Forelimb muscle (tissue), 1 donor: Measurements from ENCODE around the gene POLR1C. TPM values are rescaled to one million over a fixed set of nuclear protein-coding genes. Genes with fewer than 3 reads are reported as not detected.
"Not testable (repeated sequence)": the region's sequence is repeated elsewhere in the genome, so short reads cannot be mapped to it uniquely, and the experiment has no call there.

Experiments used
- DNase-seq: peaks from one replicate; pipeline ENCODE4 v3.0.0-alpha.2; 2013; ENCODE audit warnings: low read depth
- polyA plus RNA-seq: library from polyadenylated mRNA; unstranded; fragments of 120-200 nt; gene quantifications from one replicate; pipeline ENCODE4 v1.2.1, GENCODE V29; 2013; ENCODE audit not compliant: insufficient read length

The POLR1C gene
- 14.3 TPM for polyA plus RNA-seq

DNA sequence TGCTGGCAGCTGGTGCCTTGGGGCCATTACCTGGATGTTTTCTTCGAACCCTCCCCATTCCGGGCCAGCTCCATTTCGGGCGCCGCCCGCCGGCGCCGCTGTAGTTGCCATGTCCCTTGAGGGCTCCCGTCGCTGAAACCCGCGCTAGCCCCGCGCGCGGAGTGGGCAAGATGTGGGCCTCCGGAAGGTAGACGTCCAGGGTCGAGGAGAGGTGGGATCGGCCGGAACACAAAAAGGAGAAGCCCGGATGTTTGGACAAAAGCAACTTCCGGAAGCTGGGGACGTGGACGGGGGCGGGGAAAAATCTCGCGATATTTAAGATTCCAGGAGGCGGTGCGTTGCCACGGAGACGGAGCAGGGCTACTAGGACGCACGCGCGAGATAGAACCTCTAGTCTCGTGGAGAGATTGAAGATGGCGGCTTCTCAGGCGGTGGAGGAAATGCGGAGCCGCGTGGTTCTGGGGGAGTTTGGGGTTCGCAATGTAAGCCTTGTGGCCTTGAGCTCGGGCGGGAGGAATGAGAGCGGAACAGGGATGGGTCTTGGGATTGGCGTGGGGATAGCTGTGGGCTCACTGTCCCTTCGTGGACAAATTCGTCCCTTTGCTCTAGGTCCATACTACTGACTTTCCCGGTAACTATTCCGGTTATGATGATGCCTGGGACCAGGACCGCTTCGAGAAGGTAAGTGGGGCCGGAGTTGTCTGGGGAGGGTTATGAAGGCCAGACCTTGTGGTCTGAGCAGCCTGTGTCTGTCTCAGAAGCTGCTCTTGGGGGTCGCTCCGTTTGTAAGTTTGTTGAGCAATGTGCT lies at the start of gene POLR1C, which contains the start of gene YIPF3:
Gene POLR1C (plus strand): TSS at position 393 of the 808 bp plus-strand sequence. CDS start 21 bp downstream, at position 414.
Gene YIPF3 (minus strand): TSS at position 230 of the 808 bp plus-strand sequence. CDS start 119 bp downstream, at position 111.
- DNase-seq, result peak; percentile 96

GRCh38 chr6:43467265-43467664 lies 49.6 kb upstream of the POLR1C start:
- DNase-seq, result not testable (repeated sequence)

DNA sequence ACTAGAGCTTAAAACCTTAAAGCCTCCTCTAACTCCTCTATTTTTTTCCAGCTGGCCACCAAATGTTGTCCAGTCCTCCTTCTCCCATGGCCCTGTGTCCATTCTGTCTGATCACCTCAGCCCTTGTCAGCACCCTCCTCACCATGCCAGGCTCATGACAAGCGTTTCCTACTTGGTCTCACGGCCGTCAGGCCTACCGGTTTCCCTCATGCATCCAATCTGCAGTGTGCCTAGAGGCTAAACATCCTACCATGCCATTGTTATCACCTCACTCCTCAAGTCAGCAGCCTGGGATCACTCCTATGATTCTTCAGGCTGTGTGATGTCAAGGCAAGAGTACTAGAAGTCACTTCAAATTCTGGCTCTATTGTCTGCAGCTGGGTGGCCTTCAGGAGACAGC lies 49.1 kb upstream of the POLR1C start:
- DNase-seq, result no peak

GRCh38 chr6:43468240-43468639 lies 48.6 kb upstream of the POLR1C start:
- DNase-seq, result no peak

DNA sequence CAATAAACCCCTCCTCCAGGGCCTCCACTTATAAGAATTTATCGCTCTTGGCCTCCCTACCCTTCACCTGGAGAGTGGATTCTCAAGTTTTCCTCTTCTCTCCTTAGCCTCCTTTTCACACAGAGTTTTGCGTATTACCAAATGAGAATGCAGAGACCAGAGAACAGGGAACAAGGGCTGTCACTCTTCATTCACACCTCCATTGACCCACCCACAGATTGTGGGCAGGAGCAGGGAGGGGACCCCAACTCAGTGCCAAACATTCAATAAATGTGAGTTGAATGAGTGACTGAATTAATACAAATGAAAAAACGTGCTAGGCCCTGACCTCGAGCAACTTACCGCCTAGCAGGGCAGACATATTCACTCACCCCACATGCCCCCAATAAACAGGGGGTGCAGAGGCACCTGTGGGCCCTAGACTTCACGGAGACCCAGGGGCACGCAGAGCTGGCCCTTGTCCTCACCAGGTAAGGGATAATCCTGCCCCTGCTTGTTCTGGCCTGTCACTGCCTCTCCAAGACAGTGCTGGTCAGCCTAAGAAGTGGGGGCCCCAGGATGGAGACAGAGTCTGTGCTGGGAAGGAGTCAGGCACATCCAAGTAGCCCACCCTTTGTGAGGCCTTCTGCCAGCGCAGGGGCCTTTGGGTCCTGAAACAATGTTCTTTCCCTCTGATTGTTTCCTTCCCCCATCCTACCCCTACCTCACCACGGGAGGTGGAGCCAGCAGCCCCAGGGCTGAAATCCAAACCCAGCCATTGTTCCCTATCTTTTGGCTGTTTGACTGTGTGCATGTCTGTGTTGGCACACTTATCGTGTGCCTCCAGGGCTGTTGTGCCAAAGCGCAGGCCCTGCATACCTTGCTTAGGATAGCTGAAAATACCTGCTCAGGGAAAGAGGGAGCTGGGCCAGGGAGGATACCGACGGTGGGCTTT lies 47.9 kb upstream of the POLR1C start:
- no peak for DNase-seq

GRCh38 chr6:43469947-43470346 lies 46.9 kb upstream of the POLR1C start:
- no peak for DNase-seq

GRCh38 chr6:43471399-43471798 lies 45.5 kb upstream of the POLR1C start:
- DNase-seq, result no peak

GRCh38 chr6:43472515-43472914 lies 44.4 kb upstream of the POLR1C start:
- DNase-seq, result no peak

DNA sequence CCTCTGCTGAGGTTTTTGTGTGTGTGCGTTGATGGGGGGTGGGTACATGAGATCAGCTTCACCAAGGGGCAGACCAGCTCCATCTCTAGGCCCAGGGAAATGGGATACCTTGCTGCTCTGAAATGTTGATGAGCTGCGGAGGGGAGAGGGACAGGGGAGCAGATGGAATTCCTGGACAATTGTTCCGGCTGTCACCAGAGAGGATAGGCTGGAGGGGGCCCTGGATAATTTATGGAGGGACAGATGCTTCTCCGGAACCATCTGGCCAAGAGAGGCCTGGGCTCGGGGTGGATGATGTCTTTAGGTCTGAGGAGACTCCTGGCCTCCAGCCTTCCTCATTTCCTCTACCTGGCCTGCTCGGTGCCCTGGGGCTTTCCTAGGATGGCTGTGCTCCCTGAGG lies 41.4 kb upstream of the POLR1C start:
- no peak for DNase-seq

DNA sequence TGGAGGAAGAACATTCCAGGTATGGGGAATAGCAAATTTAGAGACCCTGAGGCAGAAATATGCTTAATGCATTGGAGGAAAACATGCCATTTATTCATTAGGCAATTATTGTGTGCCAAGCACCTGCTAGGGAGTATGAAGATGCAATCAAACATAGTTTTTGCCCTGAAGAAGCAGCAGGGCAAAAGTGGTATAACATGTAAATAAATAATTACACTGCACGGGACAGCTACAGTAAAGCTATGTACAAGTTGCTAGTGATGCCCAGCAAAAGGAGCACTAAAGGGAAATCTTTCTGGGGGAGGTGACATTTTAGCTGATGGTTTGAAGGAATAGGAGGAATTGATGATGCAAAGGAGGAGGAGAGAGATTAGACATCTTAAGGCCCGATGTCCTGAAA lies 40.1 kb upstream of the POLR1C start:
- no peak for DNase-seq

GRCh38 chr6:43477235-43478007 lies 39.5 kb upstream of the POLR1C start, which contains the start of gene TJAP1:
TSS of gene TJAP1 (plus strand) at chr6:43477570. CDS start at chr6:43499002, 21,432 bp downstream.
- peak; percentile 44 for DNase-seq

GRCh38 chr6:43478008-43478372 lies 38.9 kb upstream of the POLR1C start:
- DNase-seq, result no peak

DNA sequence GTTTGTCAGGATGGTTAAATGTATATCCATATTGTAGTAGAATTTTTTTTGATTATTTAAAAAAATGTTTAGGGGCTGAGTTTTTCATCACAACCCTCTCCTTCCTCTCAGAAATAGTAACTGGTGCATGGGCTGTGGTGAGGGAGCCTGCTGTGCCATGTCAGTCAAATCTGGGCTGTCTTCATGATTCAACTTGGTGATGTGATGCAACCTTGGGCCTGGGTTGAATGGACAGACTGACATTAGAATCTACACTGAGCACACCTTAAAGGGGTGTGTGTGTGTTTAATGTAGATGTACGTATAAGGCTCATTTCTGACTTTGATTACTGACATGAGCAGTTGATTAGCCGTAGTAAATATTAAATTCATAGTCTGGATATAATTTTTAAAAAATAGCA lies 35.8 kb upstream of the POLR1C start:
- DNase-seq, result no peak

DNA sequence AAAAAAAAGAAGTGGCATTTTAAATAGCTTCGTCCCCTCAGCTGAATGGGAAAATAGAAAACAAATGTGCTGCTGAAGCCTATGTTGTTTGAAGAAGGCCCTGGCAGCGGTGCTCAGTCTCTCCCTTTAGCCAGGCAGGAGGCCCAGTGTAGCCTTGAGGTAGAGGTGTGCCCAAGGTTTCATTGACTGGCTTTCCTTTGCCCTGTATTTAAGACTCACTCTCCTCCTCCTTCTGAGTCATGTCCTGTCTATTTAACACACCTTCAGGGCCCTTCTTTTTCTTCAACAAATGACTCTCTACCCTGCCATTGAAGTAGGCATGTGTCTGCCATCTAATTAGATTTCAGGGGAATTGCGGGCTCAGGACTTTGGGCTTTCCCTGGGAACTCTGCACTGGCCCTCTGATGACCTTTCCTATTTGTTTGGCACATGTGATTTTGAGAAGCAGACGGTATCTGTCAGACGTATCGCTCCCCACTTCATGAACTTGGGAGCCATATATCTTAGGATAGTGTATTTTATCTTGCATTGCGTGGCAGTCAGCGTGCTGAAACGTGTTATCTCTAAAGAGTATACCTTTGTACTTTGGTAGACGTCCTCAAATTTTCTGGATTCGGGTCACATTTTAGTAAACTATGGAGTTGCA lies 35.2 kb upstream of the POLR1C start:
- no peak for DNase-seq

GRCh38 chr6:43488667-43489276 lies 28.1 kb upstream of the POLR1C start:
- no peak for DNase-seq

DNA sequence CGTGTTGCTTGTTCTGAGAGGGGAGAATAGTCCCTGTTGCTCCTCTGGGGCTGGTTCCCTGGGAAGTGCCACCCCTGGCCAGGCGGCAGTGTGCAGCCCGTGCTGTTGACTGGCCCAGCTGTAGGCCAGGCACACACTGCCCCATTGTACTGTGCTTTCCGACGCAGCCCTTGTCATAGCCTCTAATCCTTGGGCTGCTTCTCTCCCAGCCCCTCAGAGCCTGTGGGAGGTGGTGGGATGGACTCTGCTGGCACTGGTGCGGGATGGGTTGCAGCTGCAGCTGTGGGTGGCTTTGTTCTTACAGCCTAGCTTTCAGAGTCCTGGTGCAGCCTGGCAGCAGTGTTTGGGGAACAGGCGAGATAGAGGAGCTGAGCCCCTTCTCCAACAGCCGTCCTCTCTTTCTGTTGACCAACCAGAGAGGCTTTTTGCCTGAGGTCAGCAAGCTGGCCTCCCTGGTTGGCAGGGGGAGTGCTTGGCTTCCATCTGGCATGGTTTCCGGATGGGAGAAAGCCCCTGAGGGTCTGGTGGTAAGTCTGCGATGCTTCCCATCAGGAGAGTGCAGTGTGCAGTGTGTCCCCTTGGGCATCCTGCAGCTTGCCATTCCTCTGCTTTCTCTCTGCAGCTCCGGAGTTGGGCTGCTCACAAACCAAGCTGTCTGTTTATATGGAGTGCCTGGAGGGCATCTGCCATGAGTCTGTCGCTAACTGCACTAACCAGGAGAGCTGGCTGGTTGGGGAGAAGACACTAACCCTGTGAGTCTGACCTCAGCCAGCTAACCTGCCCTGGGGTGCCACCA lies 27.4 kb upstream of the POLR1C start:
- no peak for DNase-seq

DNA sequence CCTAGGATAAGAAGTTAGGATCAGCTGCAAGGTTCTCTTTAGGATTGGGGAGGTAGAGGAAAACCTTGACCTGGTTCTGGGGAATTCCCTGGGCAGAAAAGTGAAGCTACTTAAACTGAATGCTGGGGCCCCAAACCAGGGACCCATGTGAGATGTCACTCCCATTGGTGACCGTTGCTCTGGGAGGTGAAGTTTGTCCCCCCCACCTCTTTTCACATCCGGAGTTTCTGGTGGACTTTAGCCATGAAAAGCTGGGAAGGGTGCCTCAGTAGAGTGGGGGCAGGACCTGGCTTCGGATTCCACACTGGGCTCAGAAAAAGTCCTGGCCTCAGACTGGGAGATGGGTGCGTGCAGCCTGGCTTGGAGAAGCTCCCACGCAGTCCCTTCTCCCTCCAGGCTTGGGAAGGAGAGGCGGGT lies 26.4 kb upstream of the POLR1C start:
- no peak for DNase-seq

- no peak for DNase-seq
Observed at GRCh38 chr6:43491750-43492661, 24.9 kb upstream of the POLR1C start.

DNA sequence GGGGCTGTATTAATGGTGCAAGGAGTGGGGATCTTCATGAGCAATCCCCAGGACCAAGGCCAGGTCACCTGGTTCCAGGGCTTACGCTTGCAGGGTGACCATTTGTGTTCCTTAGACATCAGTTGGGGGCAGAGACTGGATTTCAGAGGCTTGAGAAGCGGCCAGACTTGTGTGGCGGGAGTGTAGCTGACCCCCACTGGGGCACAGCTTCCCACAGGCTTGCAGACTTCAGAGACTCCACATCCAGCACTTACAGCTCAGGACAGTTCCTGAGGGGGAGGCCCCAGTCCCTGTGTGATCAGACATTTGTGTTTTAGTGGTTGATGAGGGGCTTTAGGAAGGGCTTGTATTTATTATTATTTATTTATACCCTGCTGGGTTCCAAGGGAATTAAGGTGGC lies 24.2 kb upstream of the POLR1C start:
- DNase-seq, result no peak
